Measurements from ENCODE around the gene CLRN3.

GRCh38 chr10:127869329-127869728 is 23.4 kb downstream of the CLRN3 start:
- TF ChIP-seq CTCF (conservative IDR thresholded peaks at IDR 0.05 in 1 of 2, IDR thresholded peaks at IDR 0.05 in 1 of 2; ENCODE audit: extremely low read depth in 1 of 2, insufficient read depth in 1 of 2, low read depth in 1 of 2, low read length in 2 of 2) (no peak), EZH2 (IDR thresholded peaks at IDR 0.05; ENCODE audit: borderline replicate concordance, low read length) (no peak)

Measured in mammary epithelial cell (primary cell).